ENCODE measurements around the gene SMIM21.

The SMIM21 gene

GRCh38 chr18:75421656-75422055 lies 5.8 kb downstream of the SMIM21 start:
- no peak for DNase-seq

- DNase-seq: no peak
Observed at GRCh38 chr18:75418293-75419005, 9.1 kb downstream of the SMIM21 start.

GRCh38 chr18:75410611-75411010 lies 16.9 kb downstream of the SMIM21 start:
- no peak for DNase-seq

GRCh38 chr18:75409806-75410205 lies 17.7 kb downstream of the SMIM21 start:
- no peak for DNase-seq

GRCh38 chr18:75408554-75409506 lies 18.7 kb downstream of the SMIM21 start:
- no peak for DNase-seq

- no peak for DNase-seq
Observed at GRCh38 chr18:75407468-75408437, 19.8 kb downstream of the SMIM21 start.

GRCh38 chr18:75406491-75407445 lies 20.7 kb downstream of the SMIM21 start:
- DNase-seq: no peak

- DNase-seq: no peak
Observed at GRCh38 chr18:75405351-75405750, 22.2 kb downstream of the SMIM21 start.

GRCh38 chr18:75400366-75400765 lies 27.1 kb downstream of the SMIM21 start:
- DNase-seq: no peak

- DNase-seq: no peak
Observed at GRCh38 chr18:75395137-75395536, 32.4 kb downstream of the SMIM21 start.

- no peak for DNase-seq
Observed at GRCh38 chr18:75393721-75394120, 33.8 kb downstream of the SMIM21 start.

GRCh38 chr18:75392226-75392578 lies 35.3 kb downstream of the SMIM21 start:
- DNase-seq: no peak

GRCh38 chr18:75391279-75392225 lies 36.0 kb downstream of the SMIM21 start:
- DNase-seq: no peak

GRCh38 chr18:75390854-75391253 lies 36.6 kb downstream of the SMIM21 start:
- DNase-seq: no peak

GRCh38 chr18:75384144-75384543 lies 43.4 kb downstream of the SMIM21 start:
- no peak for DNase-seq

- no peak for DNase-seq
Observed at GRCh38 chr18:75378376-75379315, 48.9 kb downstream of the SMIM21 start.

- DNase-seq: no peak
Observed at GRCh38 chr18:75377926-75378325, 49.6 kb downstream of the SMIM21 start.

GRCh38 chr18:75377258-75377657 lies 50.2 kb downstream of the SMIM21 start:
- DNase-seq: no peak

- DNase-seq: no peak
Observed at GRCh38 chr18:75376004-75376403, 51.5 kb downstream of the SMIM21 start.

Measured in T-helper 9 cell (primary cell).